HG02798 (cell line): ENCODE results near the gene PRRT2.

Experiments
- ATAC-seq: cut with Tn5 transposase; IDR thresholded peaks from one replicate; pipeline ENCODE4 v1.9.1; 2021; ENCODE audit warnings: mild to moderate bottlenecking; ENCODE audit not compliant: unreplicated experiment, poor library complexity

Gene PRRT2

DNA sequence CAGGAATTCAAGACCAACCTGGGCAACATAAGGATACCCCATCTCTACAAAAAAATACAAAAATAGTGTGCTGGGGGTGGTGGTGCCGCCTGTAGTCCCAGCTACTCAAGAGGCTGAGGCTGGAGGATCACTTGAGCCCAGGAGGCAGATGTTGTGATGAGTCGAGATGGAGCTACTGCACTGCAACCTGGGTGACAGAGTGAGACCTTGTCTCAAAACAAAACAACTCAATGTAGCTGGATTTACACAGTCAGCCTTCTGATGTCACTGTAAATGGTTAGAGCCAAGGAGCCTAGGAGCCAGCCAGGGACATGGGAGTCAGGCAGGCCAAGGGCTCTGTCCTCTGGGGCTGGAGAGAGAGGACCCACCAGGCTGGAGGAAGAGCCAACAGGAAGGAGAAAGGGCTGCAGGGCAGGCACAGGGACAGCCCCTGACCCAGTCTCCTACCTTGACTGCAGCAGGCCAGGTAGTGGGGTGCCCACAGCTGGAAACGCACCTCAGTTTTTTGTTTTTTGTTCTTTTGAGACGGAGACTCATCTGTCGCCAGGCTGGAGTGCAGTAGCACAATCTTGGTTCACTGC is 42.6 kb downstream of the PRRT2 start:
- ATAC-seq: no peak

DNA sequence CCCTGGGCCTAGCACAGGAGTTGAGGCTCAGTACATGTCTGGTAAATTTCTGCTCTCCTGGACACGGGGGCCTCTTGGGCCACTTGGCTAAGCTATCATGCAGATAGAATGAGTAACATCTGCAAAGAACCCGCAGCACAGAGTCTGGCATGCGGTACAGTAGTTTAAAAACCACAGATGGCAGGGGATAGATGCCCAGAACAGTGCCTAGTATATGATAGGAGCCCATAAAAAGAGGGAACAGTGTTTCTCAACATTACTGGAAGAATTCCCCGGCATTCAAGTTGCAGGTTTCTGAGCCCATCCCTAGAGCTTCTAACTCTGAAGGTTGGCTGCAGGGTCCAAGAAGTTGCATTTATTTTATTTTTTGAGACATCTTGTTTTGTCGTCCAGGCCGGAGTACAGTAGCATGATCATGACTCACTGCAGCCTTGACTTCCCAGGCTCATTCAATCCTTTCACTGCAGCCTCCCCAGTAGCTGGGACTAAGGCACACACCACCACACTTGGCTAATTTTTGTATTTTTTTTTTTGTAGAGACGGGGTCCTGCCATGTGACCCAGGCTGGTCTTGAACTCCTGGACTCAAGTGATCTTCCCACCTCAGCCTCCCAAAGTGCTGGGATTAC is 45.3 kb downstream of the PRRT2 start:
- no peak for ATAC-seq

DNA sequence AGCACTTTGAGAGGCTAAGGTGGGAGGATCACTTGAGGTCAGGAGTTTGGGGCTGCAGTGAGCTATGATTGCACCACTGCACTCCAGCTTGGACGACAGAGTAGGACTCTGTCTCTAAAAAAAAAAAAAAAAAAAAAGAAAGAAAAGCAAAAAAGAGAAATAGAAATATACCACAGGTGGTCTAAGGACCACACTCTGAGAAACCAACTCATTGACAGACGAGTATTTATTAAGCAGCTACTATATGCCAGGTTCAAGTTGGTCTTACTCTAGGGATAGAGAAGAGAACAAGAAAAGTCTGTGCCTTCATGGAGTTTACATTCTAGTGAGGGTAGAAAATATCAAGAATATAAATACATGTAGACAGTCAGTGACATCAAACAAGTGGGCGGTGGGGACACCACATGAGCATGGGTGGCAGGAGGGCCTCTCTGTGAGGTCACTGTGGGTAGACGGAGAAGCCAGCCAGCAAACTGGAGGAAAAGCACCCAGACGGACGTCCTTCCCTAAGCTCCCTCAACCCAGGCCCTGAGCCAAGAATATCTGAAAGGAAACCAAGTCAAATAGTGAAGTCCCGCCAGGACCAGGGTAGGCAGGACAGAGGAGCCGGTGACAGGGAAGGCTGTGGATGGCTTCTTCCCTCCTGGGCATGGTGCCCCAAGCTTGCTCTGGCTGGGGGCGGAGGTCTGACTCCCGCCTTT is 46.3 kb downstream of the PRRT2 start:
- no peak for ATAC-seq

DNA sequence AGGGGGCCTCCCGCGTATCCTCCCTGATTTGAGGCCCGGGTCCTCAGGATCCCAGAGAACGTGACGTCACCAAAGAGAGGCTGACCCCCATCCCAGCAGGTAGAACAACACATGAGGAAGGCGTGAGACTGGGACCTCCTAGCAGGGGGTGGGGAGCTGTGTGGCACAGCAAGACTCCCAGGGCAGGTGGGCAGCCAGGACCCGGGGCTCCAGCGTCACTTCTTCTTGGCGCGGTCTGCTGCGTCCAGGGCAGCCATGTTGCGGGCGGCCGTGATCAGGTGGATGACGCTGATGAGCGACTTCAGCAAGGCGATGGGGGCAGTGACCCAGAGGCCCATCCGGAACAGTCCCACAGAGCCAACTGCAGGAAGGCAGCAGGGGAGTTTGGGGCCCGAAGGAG is 47.0 kb downstream of the PRRT2 start:
- ATAC-seq: no peak

DNA sequence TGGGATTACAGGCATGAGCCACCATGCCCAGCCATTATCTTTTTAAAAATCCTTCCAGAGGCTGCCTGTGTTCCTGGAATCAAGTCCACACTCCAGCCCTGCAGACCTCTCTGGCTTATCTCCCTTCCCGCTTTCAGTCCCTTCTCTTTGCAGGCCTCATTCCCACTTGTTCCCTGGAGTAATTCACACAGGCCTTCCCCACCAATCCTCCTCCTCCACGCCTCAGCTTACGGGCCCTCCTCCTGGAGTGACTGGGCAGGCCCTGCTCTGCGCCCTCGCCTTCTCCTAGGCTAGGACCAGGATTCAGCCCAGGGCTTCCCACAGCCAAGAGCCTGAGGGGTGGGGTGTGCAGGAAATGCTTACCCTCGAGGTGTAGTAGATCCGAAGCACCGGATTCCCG is 48.2 kb downstream of the PRRT2 start:
- ATAC-seq: no peak

DNA sequence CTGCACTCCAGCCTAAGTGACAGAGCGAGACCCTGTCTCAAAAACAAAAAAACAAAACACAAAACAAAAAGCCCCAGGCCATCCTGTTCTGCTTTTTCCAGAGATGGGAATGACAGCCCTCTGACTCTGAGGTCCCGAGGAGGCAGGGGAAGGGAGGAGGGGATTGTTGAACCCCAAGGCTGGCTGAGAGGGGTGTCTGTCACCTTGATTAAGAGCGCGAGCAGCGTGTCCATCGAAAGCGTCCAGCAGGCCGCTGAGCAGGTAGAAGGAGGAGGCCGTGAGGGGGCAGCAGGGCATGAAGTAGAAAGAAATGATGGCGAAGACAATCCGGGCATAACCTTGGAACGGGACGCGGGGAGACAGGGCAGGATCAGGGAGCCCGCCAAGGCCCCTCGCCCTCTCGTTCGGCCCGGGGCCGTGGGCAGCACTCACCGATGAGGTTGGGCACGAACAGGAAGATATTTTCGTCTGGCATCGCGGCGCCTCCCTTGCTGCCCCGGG is 50.4 kb downstream of the PRRT2 start:
- peak; percentile 7 for ATAC-seq

DNA sequence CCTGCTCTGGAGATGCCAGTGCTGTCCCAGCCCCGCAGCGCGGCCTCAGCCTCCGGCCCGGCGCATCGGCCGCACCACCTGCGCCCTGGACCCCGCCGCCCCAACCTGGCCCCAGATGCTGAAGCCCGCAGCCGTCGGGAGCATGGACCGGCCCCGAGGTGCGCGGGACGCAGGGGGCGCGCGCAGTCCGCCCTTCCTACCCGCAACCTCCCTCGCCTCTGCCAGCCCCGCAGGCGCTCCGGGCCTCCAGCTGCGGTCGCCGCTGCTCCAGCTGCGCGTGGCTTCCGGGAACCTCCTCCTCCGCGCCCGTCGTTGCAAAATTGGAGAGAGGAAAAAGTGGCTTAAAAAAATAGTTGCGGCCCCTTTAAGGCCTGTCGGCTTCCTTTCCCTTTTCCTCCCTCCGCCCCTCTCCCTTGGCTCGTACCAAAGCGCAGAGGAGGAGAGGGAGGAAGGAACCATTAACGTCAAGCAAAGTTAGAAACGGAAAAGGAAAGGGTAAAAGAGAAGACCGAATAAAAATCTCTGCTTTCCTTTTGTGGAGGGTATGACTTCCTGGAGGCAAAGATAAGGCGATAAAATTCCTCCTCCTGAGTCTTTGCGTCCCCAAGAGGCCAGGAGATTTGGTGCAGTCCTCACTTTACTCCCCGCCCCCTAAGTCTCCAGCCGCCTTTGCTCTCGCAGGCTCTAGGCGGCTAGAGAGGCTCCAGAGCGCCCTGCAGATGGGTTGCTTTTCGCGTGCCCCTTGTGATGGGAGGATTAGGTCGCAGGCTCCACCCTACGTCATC is 51.1 kb downstream of the PRRT2 start, which contains the start of gene CDIPT:
Gene CDIPT, minus strand, starts transcription at position 343 of the 785 bp plus-strand sequence. CDS start 369 bp downstream, outside the sequence.
- ATAC-seq: peak; percentile 94

DNA sequence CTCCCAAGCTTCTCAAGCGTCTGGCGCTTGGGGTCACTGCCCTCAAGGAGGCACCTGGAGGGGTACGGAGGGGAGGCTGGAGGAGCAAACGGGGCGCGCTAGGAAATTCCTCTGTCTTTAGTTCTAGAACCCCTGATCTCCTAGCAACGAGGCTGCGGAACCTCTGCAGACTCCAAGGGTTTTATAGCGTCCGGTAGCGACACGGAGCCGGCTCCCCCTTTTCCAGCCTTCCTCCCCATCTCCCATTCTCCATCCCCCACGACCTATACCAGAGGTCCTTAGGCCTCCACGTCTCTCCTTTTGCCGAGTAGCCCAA is 51.6 kb downstream of the PRRT2 start:
- ATAC-seq: no peak

DNA sequence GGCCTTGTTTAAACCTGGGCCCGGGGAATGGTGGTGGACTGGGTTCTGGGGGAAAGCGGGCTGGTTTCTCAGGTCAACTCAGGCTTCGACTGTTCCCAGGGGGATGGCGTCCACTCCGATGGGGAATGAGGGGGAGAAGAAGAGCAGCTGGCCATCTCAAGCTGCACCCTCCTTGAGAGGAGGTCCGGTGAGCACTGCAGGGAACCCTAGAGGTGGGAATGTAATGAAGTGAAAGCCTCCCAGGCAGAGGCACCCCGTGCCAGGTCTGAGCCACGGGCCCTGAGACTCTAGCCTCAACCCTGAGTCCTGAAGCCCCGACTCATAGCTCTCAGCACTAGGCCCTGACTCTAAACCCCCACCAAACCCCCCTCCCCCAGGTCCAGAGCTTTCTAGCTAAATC is 52.2 kb downstream of the PRRT2 start:
- no peak for ATAC-seq
